ENCODE data around the gene MAGEF1.
A peak's percentile ranks its signal among the peaks of the same experiment; 100 is the strongest.

The MAGEF1 gene

GRCh38 chr3:184728010-184728527, 16.2 kb upstream of the MAGEF1 start:
- H3K27me3 ChIP-seq (replicated peaks), result peaks cover 2% of the 10 kb centered on the region
- H3K36me3 ChIP-seq (replicated peaks), result no peaks in the 10 kb centered on the region
- in situ Hi-C loops (cut with HindIII; ENCODE audit: low pct_ligation_motif_present, low sequenced_read_pairs), result no loop called here
- no peak overlapping the region for H3K4me3 ChIP-seq (ENCODE audit: low read depth, low read length)
- no peak for TF ChIP-seq CTCF (IDR thresholded peaks at IDR 0.05; ENCODE audit: low read depth, low read length, missing control alignments)
- no peak for DNase-seq
- no peak overlapping the region for H3K27ac ChIP-seq

- Histone ChIP-seq H3K4me3 (ENCODE audit: low read depth, low read length) (no peak overlapping the region), H3K27ac (no peak overlapping the region), H3K27me3 (replicated peaks) (peaks cover 2% of the 10 kb centered on the region), H3K36me3 (replicated peaks) (no peaks in the 10 kb centered on the region)
- in situ Hi-C loops (cut with HindIII; ENCODE audit: low pct_ligation_motif_present, low sequenced_read_pairs), result no loop called here
- peak; percentile 29 for DNase-seq
- peak; percentile 83 for TF ChIP-seq CTCF (IDR thresholded peaks at IDR 0.05; ENCODE audit: low read depth, low read length, missing control alignments)
These were observed 15.6 kb upstream of the MAGEF1 start for GRCh38 chr3:184727357-184728009.

GRCh38 chr3:184726497-184726896, 14.6 kb upstream of the MAGEF1 start:
- Histone ChIP-seq H3K27me3 (replicated peaks) (no peaks in the 10 kb centered on the region), H3K27ac (no peak overlapping the region), H3K36me3 (replicated peaks) (no peaks in the 10 kb centered on the region), H3K4me3 (ENCODE audit: low read depth, low read length) (no peak overlapping the region)
- in situ Hi-C loops (cut with HindIII; ENCODE audit: low pct_ligation_motif_present, low sequenced_read_pairs), result no loop called here
- DNase-seq, result no peak
- no peak for TF ChIP-seq CTCF (IDR thresholded peaks at IDR 0.05; ENCODE audit: low read depth, low read length, missing control alignments)

- no peaks in the 10 kb centered on the region for H3K27me3 ChIP-seq (replicated peaks)
- DNase-seq, result no peak
- H3K4me3 ChIP-seq (ENCODE audit: low read depth, low read length), result no peak overlapping the region
- TF ChIP-seq CTCF (IDR thresholded peaks at IDR 0.05; ENCODE audit: low read depth, low read length, missing control alignments), result no peak
- no peaks in the 10 kb centered on the region for H3K36me3 ChIP-seq (replicated peaks)
- in situ Hi-C loops (cut with HindIII; ENCODE audit: low pct_ligation_motif_present, low sequenced_read_pairs), result no loop called here
- no peak overlapping the region for H3K27ac ChIP-seq
These were observed 13.4 kb upstream of the MAGEF1 start for GRCh38 chr3:184725176-184725719.

GRCh38 chr3:184724699-184725098, 12.8 kb upstream of the MAGEF1 start:
- no peaks in the 10 kb centered on the region for H3K36me3 ChIP-seq (replicated peaks)
- H3K27ac ChIP-seq, result no peak overlapping the region
- no peak overlapping the region for H3K4me3 ChIP-seq (ENCODE audit: low read depth, low read length)
- in situ Hi-C loops (cut with HindIII; ENCODE audit: low pct_ligation_motif_present, low sequenced_read_pairs), result no loop called here
- no peak for TF ChIP-seq CTCF (IDR thresholded peaks at IDR 0.05; ENCODE audit: low read depth, low read length, missing control alignments)
- H3K27me3 ChIP-seq (replicated peaks), result no peaks in the 10 kb centered on the region
- no peak for DNase-seq

All from brain microvascular endothelial cell (primary cell).